H1 (cell line): ENCODE data around the gene PKP3. TPM values are rescaled to one million over a fixed set of nuclear protein-coding genes. Genes with fewer than 3 reads are reported as not detected.

Experiments
- CTCF ChIA-PET: fragments of 300-600 bp; sonication (Branson Sonifier 250); formaldehyde crosslinking; loops from one replicate; lab custom pipeline; 2021; ENCODE audit not compliant: partially characterized antibody; lab: Charles Lee
- POLR2A ChIA-PET: fragments of 300-600 bp; sonication (Branson Sonifier 250); formaldehyde crosslinking; loops from one replicate; lab custom pipeline; 2021; ENCODE audit warnings: inconsistent platforms; ENCODE audit not compliant: partially characterized antibody; lab: Charles Lee
- DNase-seq, 2 experiments: peaks; one replicate each; pipeline versions ENCODE4 v3.0.0 to v3.0.0-alpha.2; 2010 to 2022; ENCODE audit warnings: low spot score in 2 of 2, low read depth in 1 of 2, mixed read lengths in 1 of 2
- FAIRE-seq: peaks from 2 replicates; lab custom pipeline; 2011; peaks lifted over from hg19 to GRCh38; lab: Jason Lieb, UNC
- H2AFZ ChIP-seq: 2 replicates; pipeline ENCODE4 v1.8.1; 2012; ENCODE audit warnings: low read length, inconsistent platforms
- H2AK5ac ChIP-seq: 2 replicates; pipeline ENCODE4 v1.6.1; 2013; ENCODE audit warnings: low read depth, low read length
- H2BK120ac ChIP-seq: replicated peaks from 2 replicates; pipeline ENCODE3; 2013; ENCODE audit warnings: low read depth, low read length, inconsistent platforms
- H2BK12ac ChIP-seq: 2 replicates; pipeline ENCODE4 v1.6.1; 2013; ENCODE audit warnings: low read depth, low read length
- H2BK15ac ChIP-seq: 2 replicates; pipeline ENCODE4 v1.6.1; 2013; ENCODE audit warnings: low read length
- H2BK20ac ChIP-seq: 2 replicates; pipeline ENCODE4 v1.6.1; 2013; ENCODE audit warnings: low read length
- H2BK5ac ChIP-seq: 2 replicates; pipeline ENCODE4 v1.6.1; 2013; ENCODE audit warnings: low read depth, low read length
- H3K14ac ChIP-seq: 2 replicates; pipeline ENCODE4 v1.6.1; 2013; ENCODE audit warnings: inconsistent platforms; ENCODE audit not compliant: insufficient read length
- H3K18ac ChIP-seq: 2 replicates; pipeline ENCODE4 v1.6.1; 2013; ENCODE audit warnings: low read length; ENCODE audit errors: extremely low read depth
- H3K23ac ChIP-seq: 2 replicates; pipeline ENCODE4 v1.6.1; 2013; ENCODE audit warnings: inconsistent platforms; ENCODE audit not compliant: insufficient read length
- H3K23me2 ChIP-seq: 2 replicates; pipeline ENCODE4 v1.6.1; 2013; ENCODE audit warnings: low read depth, low read length
- H3K27ac ChIP-seq: 2 replicates; pipeline ENCODE4 v1.6.1; 2011; ENCODE audit warnings: low read depth, low read length, inconsistent platforms
- H3K27me3 ChIP-seq, 4 experiments: replicated peaks in 1 of 4; 1 replicate in 1 of 4; 2 replicates in 3 of 4; pipeline versions ENCODE4 v1.6.1 to v1.8.1; 2011 to 2013; ENCODE audit warnings: low read length in 3 of 4, mild to moderate bottlenecking in 3 of 4, inconsistent platforms in 2 of 4, mixed read lengths in 2 of 4, moderate library complexity in 1 of 4; ENCODE audit not compliant: control insufficient read depth in 3 of 4, insufficient read depth in 3 of 4; ENCODE audit errors: extremely low read depth in 1 of 4
- H3K36me3 ChIP-seq, 4 experiments: 2 replicates each; pipeline versions ENCODE4 v1.6.1 to v1.8.1; 2011 to 2013; ENCODE audit warnings: mild to moderate bottlenecking in 4 of 4, low read length in 3 of 4, moderate library complexity in 2 of 4, control low read depth in 1 of 4, inconsistent platforms in 1 of 4; ENCODE audit not compliant: insufficient read depth in 4 of 4, control insufficient read depth in 2 of 4
- H3K4ac ChIP-seq: replicated peaks from 2 replicates; pipeline ENCODE3; 2013; ENCODE audit warnings: low read length, low read depth, mixed read lengths, inconsistent platforms; ENCODE audit not compliant: insufficient read length
- H3K4me1 ChIP-seq, 4 experiments: replicated peaks in 1 of 4; 1 replicate in 1 of 4; 2 replicates in 3 of 4; pipeline versions ENCODE4 v1.6.1 to v1.8.1; 2011 to 2013; ENCODE audit warnings: low read length in 3 of 4, inconsistent platforms in 2 of 4, mixed read lengths in 1 of 4; ENCODE audit not compliant: insufficient read depth in 4 of 4, control insufficient read depth in 3 of 4
- H3K4me2 ChIP-seq, 2 experiments: 2 replicates each; pipeline versions ENCODE4 v1.6.1 to v1.8.1; 2011 to 2013; ENCODE audit warnings: low read depth in 2 of 2, low read length in 2 of 2, control low read depth in 1 of 2, inconsistent platforms in 1 of 2, mild to moderate bottlenecking in 1 of 2; ENCODE audit not compliant: insufficient read depth in 1 of 2
- H3K4me3 ChIP-seq, 4 experiments: fragments of 200-600, 300-600 bp in 1 of 4; sonication (generic), shearing (Covaris generic), sonication (Bioruptor Twin) in 1 of 4; 2 replicates each; pipeline versions ENCODE4 v1.5.1 to v1.8.1; 2011 to 2016; ENCODE audit warnings: low read length in 4 of 4, low read depth in 3 of 4, control low read depth in 2 of 4, inconsistent platforms in 2 of 4, mild to moderate bottlenecking in 2 of 4, mixed read lengths in 1 of 4, moderate library complexity in 1 of 4; ENCODE audit not compliant: insufficient read depth in 2 of 4; ENCODE audit errors: extremely low read depth in 1 of 4
- H3K56ac ChIP-seq: replicated peaks from 2 replicates; pipeline ENCODE3; 2013; ENCODE audit warnings: low read depth, mild to moderate bottlenecking, mixed read lengths, low read length, inconsistent platforms; ENCODE audit not compliant: insufficient read length
- H3K79me1 ChIP-seq: 2 replicates; pipeline ENCODE4 v1.6.1; 2013; ENCODE audit warnings: low read depth, low read length, control low read depth
- H3K79me2 ChIP-seq, 2 experiments: 2 replicates each; pipeline versions ENCODE4 v1.6.1 to v1.8.1; 2012 to 2013; ENCODE audit warnings: low read length in 2 of 2, mild to moderate bottlenecking in 2 of 2, inconsistent platforms in 1 of 2; ENCODE audit not compliant: insufficient read depth in 2 of 2, control insufficient read depth in 1 of 2
- H3K9ac ChIP-seq, 4 experiments: replicated peaks in 1 of 4; 1 replicate in 1 of 4; 2 replicates in 3 of 4; pipeline versions ENCODE4 v1.6.1 to v1.8.1; 2011 to 2013; ENCODE audit warnings: low read depth in 3 of 4, low read length in 3 of 4, control low read depth in 2 of 4, mild to moderate bottlenecking in 2 of 4, moderate library complexity in 2 of 4, inconsistent platforms in 1 of 4; ENCODE audit errors: extremely low read depth in 1 of 4
- H3K9me3 ChIP-seq, 2 experiments: 2 replicates each; pipeline versions ENCODE4 v1.6.1 to v1.8.1; 2012 to 2013; ENCODE audit warnings: mild to moderate bottlenecking in 2 of 2, moderate library complexity in 2 of 2, control low read depth in 1 of 2, inconsistent platforms in 1 of 2, low read depth in 1 of 2, low read length in 1 of 2, mixed read lengths in 1 of 2; ENCODE audit not compliant: insufficient read depth in 2 of 2
- H4K20me1 ChIP-seq, 2 experiments: replicated peaks in 1 of 2; 2 replicates each; pipeline versions ENCODE3 to v1.8.1; 2011 to 2013; ENCODE audit warnings: inconsistent platforms in 2 of 2, low read length in 2 of 2, mild to moderate bottlenecking in 1 of 2; ENCODE audit not compliant: insufficient read depth in 2 of 2, control insufficient read depth in 1 of 2
- H4K5ac ChIP-seq: 2 replicates; pipeline ENCODE4 v1.6.1; 2013; ENCODE audit warnings: low read length, low read depth, mixed read lengths, inconsistent platforms; ENCODE audit not compliant: insufficient read length
- H4K8ac ChIP-seq: 2 replicates; pipeline ENCODE4 v1.8.0; 2013; ENCODE audit warnings: mild to moderate bottlenecking, moderate library complexity, low read length, inconsistent platforms; ENCODE audit not compliant: insufficient read depth; ENCODE audit errors: extremely low read depth
- H4K91ac ChIP-seq: replicated peaks from 2 replicates; pipeline ENCODE3; 2013; ENCODE audit warnings: low read length, mixed read lengths, inconsistent platforms; ENCODE audit not compliant: insufficient read length
- YY1 ChIP-seq: IDR thresholded peaks from 2 replicates; pipeline ENCODE4 v1.6.1; 2011; ENCODE audit warnings: low read depth, mild to moderate bottlenecking, low read length
- WGBS, 2 experiments: shearing (Covaris generic) in 1 of 2; methylation state at CpG; one replicate each; pipeline versions ENCODE4 v1.1.6 to v1.1.7; 2013 to 2015; ENCODE audit warnings: low lambda C conversion rate in 2 of 2, mixed read lengths in 2 of 2, inconsistent platforms in 1 of 2, low coverage in 1 of 2, missing lambda C conversion rate in 1 of 2; ENCODE audit not compliant: insufficient replicate concordance in 2 of 2, insufficient coverage in 1 of 2, insufficient read length in 1 of 2; ENCODE audit errors: extremely low coverage in 1 of 2, missing lambda C conversion rate in 1 of 2; 5-methylcytosine and 5-hydroxymethylcytosine counted together
- polyA plus RNA-seq, 7 experiments: library from polyadenylated mRNA; depleted of rRNA in 3 of 7; stranded (reverse) in 5 of 7; unstranded in 2 of 7; fragments of >200 nt in 5 of 7; fragments of 200-250 nt in 2 of 7; gene quantifications; 1 replicate in 5 of 7; 2 replicates in 1 of 7; 4 replicates in 1 of 7; pipeline versions ENCODE4 v1.2.1 to v1.2.3, GENCODE V29; 2011 to 2013; ENCODE audit warnings: missing spikeins in 2 of 7, mixed read lengths in 2 of 7
- total RNA-seq: library from RNA; stranded (reverse); fragmentation: NEBNext Ultra II Directional; extraction: Animal tissue kit (Norgen Biotek cat#: 25700); gene quantifications from 2 replicates; pipeline ENCODE4 v1.2.1, GENCODE V29; 2021

Gene PKP3
- total and polyA plus RNA-seq, 2 of the 8 experiments (the other 6 are each of a cell fraction or from before 2014, with no cell fraction given), result 16.7 to 28.7 TPM

DNA sequence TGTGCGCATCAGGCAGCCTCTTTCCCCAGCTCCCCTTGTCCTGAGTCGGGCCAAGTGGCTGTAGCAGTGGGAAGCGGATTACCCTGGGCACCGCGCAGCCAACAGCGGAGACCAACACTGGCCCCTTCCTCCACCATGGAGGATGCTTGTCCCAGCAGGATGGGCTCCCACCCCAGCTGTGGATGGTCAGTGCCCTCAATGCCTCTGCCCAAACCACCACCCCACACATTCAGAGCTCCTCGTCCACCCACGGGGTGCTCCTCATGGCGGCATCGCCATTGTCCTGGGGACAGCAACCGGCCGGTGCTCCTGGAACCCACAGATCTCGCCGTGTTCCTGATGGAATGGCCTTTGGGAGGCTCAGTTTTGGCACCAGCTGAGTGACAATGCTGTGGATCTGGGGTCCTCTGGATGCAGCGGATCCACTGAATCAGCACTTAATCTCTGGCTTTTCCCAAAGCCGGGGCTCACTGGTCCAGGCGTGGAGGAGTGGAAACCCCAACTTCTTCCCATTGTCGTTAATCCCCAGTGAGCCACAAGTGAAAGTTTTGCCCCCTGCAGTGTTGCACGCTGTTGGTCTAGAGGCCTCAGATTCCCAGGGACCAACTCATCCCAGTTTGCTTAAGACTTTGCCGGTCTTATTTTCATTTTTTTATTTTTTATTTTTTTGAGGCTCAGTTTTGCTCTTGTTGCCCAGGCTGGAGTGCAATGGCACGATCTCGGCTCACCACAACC lies 28.9 kb upstream of the PKP3 start:
- Histone ChIP-seq H3K14ac (no peak overlapping the region), H2AK5ac (no peak overlapping the region), H3K56ac (no peak overlapping the region), H3K79me2 (no peaks in the 10 kb centered on the region; a peak in 1 of 4 replicates), H3K9ac (no peak overlapping the region), H2AFZ (no peak overlapping the region), H3K36me3 (no peaks in the 10 kb centered on the region), H3K4ac (no peak overlapping the region), H3K79me1 (no peaks in the 10 kb centered on the region), H2BK20ac (no peak overlapping the region), H3K9me3 (peaks cover 14 to 19% of the 10 kb centered on the region in 2 experiments; a peak in 3 of 4 replicates), H3K23me2 (peaks cover 3% of the 10 kb centered on the region; the same call in 1 of the 2 replicates), H3K27ac (no peak overlapping the region), H3K23ac (no peak overlapping the region), H4K8ac (no peak overlapping the region; the same call in 1 of the 2 replicates), H2BK12ac (no peak overlapping the region), H2BK5ac (no peak overlapping the region), H3K4me1 (peaks cover 0 to 10% (median 5%) of the 10 kb centered on the region in 4 experiments; a peak in 6 of 7 replicates), H4K20me1 (peaks cover 0 to 2% of the 10 kb centered on the region in 2 experiments), H3K4me3 (no peak overlapping the region), H2BK120ac (no peak overlapping the region), H3K18ac (no peak overlapping the region; the same call in 1 of the 2 replicates), H4K5ac (no peak overlapping the region), H3K4me2 (no peak overlapping the region), H2BK15ac (no peak overlapping the region), H3K27me3 (peaks cover 0 to 5% (median 2%) of the 10 kb centered on the region in 4 experiments; a peak in 1 of 7 replicates), H4K91ac (no peak overlapping the region)
- FAIRE-seq, result no peak
- no peak for DNase-seq
- CTCF ChIA-PET, result interaction anchor here (0.7 to 13.4 kb wide), 24 partner anchors 10 to 153 kb away, joined by 3 to 212 read pairs (median 8); partner anchors contain the start of genes PSMD13 and PTDSS2
- WGBS, 2 experiments, result 91% methylated on average over 22 of the region's 22 CpGs; no CpG with 5 or more reads in 1 of the 2 experiments
- POLR2A ChIA-PET, result interaction anchor here (0.9 to 1.6 kb wide), 5 partner anchors 25 to 151 kb away, joined by 3 to 5 read pairs (median 3); no protein-coding TSS in a partner anchor
- TF ChIP-seq YY1, result no peak
